H1 (cell line): ENCODE data around the gene NR2C2.

Source experiments
- CHD1 ChIP-seq: IDR thresholded peaks from 2 replicates; pipeline ENCODE4 v1.6.1; 2012; ENCODE audit warnings: low read depth, low read length, improper control_type of control experiment
- EZH2 ChIP-seq: fragments of 200-600 bp; sonication (generic); IDR thresholded peaks from 2 replicates; pipeline ENCODE4 v1.7.1; 2012; ENCODE audit warnings: low read depth, mild to moderate bottlenecking, moderate library complexity, low read length, inconsistent platforms; ENCODE audit not compliant: severe bottlenecking
- KDM1A ChIP-seq: fragments of 200-600, 300-600 bp; sonication (generic); IDR thresholded peaks from 2 replicates; pipeline ENCODE4 v1.7.1; 2016; ENCODE audit warnings: mild to moderate bottlenecking, low read length, borderline replicate concordance
- KDM4A ChIP-seq: IDR thresholded peaks from one replicate; pipeline ENCODE4 v1.7.1; 2012; ENCODE audit warnings: low read depth, mild to moderate bottlenecking, moderate library complexity, low read length, inconsistent platforms; ENCODE audit not compliant: severe bottlenecking
- MAFK ChIP-seq: IDR thresholded peaks from 2 replicates; pipeline ENCODE4 v1.6.1; 2012; ENCODE audit warnings: low read depth, mild to moderate bottlenecking, improper control_type of control experiment, low read length
- POLR2A ChIP-seq, 2 experiments: IDR thresholded peaks; 1 replicate in 1 of 2; 2 replicates in 1 of 2; pipeline ENCODE4 v1.6.1; 2011; ENCODE audit warnings: low read depth in 2 of 2, low read length in 2 of 2, mild to moderate bottlenecking in 2 of 2; ENCODE audit errors: control extremely low read depth in 1 of 2
- POLR2AphosphoS5 ChIP-seq: IDR thresholded peaks from 2 replicates; pipeline ENCODE4 v1.6.1; 2011; ENCODE audit warnings: low read depth, low read length
- SUZ12 ChIP-seq: fragments of 200-600 bp; sonication (generic); IDR thresholded peaks from 2 replicates; pipeline ENCODE4 v1.6.1; 2012; ENCODE audit warnings: mild to moderate bottlenecking, inconsistent platforms, low read length, moderate library complexity, mixed read lengths
- TF ChIP-seq, protein P1 (sequence below), 3 experiments: IDR thresholded peaks; 1 replicate in 2 of 3; 2 replicates in 1 of 3; pipeline versions ENCODE4 v1.5.1 to v1.6.1; 2011; ENCODE audit warnings: low read length in 3 of 3, mild to moderate bottlenecking in 3 of 3, inconsistent platforms in 2 of 3, low read depth in 1 of 3, moderate library complexity in 1 of 3; ENCODE audit not compliant: insufficient read depth in 1 of 3; ENCODE audit errors: control extremely low read depth in 1 of 3

DNA sequence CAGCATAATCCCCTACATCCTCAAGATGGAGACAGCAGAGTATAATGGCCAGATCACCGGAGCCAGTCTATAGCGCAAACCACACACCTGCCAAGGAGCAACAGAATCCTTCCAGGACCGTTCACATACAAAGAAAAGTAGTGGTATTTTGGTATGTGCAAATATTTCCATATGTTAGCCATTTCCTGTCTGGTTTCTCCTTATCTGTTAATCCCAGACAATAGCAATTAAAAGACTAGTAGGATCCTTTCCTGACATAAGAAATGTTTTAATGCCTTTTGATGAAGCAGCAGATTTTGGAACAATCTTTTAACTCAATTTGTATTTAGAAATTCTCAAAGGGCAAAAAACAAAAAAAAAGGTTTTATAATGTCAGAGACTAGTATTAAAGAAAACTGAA is 95.6 kb downstream of the NR2C2 start:
- TF ChIP-seq CHD1 (no peak), EZH2 (no peak), SUZ12 (no peak), MAFK (no peak), POLR2A (IDR thresholded peaks at IDR 0.05; ENCODE audit: control extremely low read depth in 1 of 2, low read depth in 2 of 2, low read length in 2 of 2) (no peak), KDM1A (no peak), KDM4A (no peak), POLR2AphosphoS5 (no peak)
- TF ChIP-seq, protein P1, sequence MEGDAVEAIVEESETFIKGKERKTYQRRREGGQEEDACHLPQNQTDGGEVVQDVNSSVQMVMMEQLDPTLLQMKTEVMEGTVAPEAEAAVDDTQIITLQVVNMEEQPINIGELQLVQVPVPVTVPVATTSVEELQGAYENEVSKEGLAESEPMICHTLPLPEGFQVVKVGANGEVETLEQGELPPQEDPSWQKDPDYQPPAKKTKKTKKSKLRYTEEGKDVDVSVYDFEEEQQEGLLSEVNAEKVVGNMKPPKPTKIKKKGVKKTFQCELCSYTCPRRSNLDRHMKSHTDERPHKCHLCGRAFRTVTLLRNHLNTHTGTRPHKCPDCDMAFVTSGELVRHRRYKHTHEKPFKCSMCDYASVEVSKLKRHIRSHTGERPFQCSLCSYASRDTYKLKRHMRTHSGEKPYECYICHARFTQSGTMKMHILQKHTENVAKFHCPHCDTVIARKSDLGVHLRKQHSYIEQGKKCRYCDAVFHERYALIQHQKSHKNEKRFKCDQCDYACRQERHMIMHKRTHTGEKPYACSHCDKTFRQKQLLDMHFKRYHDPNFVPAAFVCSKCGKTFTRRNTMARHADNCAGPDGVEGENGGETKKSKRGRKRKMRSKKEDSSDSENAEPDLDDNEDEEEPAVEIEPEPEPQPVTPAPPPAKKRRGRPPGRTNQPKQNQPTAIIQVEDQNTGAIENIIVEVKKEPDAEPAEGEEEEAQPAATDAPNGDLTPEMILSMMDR (IDR thresholded peaks at IDR 0.05; ENCODE audit: control extremely low read depth in 1 of 3, insufficient read depth in 1 of 3, low read depth in 1 of 3, low read length in 3 of 3), result no peak
